ENCODE measurements around the gene KRT78.

KRT78 gene

DNA sequence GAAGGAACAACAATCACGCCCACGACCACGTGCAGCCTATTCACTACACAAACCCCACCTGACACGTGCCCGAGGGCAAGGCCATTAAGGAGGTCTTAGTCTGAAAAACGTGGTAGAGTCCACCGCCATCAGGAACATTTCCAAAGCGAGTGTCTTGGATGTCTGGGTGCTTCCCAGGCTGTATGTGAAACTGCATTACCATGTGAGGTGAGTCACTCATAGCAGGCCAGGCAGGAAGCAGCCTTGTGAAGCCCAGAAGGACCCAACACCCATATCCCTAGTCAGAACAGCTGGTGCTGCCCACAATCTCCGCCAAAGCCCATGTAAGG is 11.4 kb downstream of the KRT78 start:
- no peak for DNase-seq

DNA sequence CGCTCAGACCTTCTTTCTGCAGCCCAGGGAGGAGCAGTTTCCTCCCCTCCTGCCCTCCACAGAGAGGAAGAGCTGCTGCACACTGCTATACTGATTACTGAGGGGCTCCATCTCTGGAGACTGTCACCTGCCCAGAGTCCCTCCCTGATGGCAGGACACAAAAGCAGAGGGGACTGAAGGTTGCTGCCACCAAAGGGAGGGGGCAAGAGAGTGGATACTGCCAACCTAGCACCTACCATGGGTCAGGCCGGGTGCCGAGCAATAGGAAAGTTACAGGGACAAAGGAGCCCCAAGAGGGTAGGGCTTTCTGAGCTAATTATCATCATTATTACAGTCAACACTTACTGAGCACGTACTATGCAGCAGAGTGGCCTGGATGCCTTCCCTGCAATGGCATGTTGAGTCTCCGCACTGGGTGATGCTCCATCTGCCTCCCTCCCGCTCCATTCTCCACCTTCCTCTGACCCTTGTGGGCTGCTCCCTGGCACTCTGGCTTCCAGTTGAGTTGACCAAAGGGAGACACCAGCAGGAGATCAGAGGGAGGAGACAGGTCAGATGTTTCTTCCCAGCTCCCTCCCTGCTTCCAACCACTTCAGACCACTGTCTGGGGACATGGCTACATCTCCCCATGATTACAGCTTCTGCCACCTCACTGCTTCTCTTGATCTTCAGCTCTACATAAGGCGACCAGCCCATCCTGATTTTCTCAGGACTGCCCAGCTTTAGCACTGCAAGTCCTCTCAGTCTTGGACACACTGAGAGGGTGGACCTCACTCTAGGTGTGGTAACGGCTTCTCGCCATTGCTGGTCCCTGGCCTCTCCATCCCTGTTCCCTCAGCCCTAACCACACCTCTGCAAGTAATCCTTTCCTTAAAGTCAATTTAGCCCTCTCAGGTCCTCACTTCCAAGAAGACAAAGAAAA is 12.0 kb downstream of the KRT78 start:
- no peak for DNase-seq

DNA sequence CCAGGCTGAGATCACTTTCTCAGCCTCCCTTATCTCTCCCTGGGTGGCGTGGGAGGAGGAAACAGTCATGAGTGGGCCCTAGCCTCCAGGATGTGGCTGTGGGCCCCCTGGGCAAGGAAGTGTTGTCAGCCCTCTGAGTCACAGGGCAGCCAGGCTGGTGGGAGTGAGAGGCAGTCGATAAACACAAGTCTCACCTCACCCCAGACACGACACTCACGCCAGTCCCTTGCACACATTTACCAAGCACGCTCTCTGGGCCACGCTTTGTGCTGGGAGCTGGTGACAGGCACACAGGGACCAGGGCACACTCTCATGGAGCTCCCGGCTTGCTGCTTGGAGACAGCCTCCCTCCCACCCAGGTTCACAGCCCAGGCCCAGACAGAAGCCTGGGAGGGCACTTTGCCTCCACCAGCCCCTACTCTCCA is 12.7 kb downstream of the KRT78 start:
- DNase-seq: no peak

DNA sequence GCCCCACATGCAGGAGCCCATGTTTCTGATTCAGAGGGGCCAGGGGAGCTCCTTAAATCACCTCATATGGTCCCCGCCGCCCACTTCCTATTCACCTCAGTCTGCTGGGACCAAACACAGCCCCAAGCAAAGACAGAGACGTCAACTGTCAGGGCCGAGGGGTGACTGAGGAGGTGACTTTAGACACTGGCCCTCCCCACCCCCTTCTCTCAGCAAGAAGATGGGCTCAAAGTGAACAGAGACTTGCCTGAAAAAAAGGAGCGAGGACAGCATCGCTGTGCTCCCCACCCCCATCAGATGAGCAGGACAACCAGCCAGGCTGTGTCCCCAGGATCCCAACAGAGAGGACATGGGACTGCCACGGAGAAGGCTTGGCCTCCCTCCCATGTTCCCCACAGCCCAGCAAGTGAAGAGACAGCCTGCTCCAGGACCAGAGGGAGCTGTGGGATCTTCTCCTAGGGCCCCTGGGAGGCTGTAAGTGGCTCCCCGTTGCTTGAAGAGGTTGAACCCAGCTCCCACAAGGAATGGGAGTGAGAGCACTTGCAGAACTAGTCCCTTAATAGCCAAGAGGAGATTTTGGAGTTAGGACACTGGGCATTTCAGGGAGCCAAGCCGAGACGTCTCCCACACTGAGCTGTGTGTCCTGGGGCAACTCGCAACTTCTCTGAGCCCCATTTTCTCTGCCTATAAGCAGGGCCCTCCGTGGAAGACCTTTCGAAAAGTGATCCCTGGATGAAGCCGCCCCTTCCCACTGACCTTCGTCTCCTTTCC is 13.3 kb downstream of the KRT78 start:
- DNase-seq: no peak

DNA sequence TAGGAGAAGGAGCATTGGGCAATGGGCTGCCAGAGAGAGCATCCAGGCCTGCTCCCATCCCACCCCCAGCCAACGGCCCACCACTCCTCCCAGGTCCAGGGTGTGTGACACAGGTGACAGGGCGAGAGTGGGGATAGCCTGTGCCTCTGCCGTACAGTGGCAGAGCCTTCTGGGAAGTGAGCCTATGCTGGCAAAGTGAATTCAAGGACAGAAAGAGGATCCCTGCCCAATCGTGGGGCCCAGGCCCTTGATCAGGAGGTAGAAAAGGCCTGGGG is 14.1 kb downstream of the KRT78 start:
- no peak for DNase-seq

DNA sequence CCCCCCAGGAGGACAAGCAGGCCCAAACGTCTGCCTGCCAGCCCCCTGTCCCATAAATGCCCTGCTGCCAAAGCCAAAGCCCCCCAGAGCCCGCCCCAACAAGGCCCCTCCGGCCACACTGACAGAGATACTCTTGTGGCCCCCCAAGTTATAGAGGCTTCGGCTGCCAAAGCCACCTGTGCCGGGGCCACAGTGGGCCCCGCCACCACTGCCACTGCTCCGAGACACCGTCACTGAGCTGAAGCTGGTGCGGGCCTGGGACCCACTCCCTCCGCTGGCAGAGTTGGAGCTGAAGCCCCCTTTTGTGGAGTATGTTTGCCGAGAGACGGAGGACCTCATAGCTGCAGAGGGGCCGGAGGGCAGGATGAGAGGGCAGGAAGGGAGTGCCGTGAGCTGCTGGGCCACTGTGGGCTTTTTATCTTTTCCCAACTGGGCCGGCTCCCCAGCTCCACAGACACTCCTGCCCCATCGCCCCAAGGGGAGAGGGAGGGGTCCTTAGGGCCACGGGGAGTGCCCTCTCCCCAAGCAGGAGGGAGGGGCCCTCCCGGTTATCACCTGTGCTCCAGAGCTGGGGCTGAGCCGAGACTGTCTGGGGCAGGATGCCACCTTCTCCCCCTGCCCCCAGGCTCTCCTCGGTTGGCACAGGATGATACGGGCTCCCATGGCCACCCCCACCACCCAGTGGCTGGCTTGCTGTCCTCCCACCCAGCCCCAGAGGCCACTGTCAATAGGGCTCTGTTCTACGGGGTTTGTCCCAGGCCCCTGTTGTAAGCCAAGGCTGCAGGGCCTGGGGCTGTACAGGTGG is 14.7 kb downstream of the KRT78 start, which contains the start of gene KRT79:
KRT79 (minus strand) TSS at position 390 of the 805 bp plus-strand sequence; CDS start at position 339, 51 bp downstream.
- DNase-seq: no peak

DNA sequence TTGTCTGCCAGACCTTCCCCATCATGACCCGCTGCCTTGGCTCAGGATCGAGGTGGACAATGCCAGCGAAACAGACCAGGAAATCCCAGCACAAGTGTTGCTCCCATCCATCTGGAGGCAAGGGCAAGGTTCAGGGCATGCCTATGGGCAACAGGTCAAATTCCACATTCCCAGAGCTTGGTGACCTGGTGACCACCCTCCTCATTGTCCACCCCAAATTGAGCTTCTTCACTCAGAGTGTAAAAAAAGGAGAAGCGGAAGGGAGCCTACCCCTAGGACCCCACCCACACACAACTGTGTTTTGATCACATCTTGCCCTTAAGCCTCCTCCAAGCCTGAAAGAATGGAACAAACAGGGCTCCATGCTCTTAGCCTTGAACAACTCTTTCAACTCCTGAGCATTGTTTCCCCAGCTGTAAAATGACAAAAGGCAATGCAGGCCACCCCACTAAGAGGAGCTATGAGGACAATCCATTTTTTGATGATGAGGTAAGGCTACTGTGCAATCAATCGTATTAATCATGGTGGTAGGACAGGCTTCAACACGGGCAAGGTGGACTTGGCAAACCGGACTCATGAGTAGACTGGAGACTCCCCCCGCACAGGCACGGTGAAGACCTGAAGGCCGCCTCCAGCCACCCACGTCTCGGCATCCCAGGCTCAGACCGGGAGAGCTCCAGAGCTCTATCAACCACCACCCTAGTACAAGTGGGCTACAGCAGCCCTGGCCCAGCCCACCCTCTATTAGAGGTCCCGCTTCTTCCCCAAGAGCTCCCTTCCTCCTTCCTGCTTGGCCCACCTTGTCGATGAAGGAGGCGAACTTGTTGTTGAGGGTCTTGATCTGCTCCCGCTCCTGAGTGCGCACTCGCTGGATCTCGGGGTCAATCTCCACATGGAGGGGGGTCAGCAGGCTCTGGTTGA is 15.5 kb downstream of the KRT78 start:
- DNase-seq: no peak

DNA sequence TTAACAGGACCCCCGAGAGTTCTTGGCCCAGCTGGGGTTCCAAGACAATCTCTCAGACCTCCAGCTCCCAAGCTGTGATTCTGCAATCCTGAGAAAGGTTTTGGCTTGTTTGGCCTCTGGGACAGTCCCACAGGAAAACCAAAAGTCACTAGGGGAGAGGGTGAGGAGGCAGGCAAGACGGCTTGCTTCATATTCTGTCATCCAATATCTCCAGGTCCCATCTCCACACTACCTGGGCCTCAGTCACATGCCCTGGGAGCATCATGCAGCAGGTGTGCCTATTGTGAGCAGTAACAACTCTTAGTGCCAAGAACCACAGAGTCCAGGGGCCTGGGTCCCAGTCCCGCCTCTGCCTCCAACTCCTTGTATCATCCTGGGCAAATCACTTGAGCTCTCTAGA is 16.3 kb downstream of the KRT78 start:
- no peak for DNase-seq

DNA sequence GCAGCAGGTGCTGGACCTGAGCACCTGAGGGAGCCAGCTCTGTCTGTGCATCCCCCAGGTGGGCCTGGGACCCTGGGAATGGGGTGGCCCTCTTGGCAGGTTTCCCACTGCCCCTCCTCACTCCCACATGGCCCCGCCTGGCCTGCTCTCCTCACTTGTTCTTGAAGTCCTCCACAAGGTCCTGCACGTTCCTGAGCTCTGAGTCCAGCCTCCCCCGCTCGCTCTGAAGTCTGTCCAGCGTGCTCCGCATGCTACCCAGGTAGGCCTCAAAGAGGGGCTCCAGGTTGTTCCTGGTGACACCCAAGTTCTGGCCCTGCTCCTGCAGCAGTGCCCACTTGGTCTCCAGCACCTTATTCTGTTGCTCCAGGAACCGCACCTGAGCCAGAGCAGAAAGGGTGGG is 17.5 kb downstream of the KRT78 start:
- DNase-seq: no peak

DNA sequence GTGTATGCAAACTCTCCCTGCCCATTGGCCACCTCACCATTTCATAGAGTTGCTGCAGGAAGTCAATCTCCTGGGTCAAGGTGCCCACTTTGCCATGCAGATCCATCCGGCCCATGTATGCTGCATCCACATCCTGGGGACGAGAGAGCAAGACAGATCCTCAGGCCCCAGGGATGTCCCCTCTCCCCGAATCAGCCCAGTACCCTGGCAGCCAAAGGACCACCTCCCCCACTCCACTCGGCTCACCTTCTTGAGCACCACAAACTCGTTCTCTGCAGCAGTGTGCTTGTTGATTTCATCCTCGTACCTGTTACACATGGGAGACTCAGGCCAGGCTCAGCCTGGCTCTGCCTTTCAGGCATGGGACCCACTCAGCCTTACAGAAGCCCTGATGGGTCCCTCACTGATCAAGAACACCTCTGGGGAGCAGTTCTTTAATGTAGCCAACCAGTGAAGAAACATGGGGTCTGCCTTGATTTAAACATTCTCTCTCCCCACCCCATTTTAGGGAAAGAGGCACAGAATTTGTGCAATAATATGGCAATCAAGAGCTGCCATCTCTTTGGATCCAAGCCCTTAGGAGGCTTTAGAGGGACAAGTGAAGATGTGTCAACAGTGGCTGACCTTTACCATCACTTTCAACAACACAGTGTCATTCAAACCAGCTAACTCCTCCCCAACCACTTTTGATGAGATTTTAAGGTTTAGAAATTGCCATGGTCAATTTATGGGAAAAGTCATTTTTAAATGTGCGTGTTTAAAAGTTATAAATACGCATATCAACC is 18.6 kb downstream of the KRT78 start:
- no peak for DNase-seq

DNA sequence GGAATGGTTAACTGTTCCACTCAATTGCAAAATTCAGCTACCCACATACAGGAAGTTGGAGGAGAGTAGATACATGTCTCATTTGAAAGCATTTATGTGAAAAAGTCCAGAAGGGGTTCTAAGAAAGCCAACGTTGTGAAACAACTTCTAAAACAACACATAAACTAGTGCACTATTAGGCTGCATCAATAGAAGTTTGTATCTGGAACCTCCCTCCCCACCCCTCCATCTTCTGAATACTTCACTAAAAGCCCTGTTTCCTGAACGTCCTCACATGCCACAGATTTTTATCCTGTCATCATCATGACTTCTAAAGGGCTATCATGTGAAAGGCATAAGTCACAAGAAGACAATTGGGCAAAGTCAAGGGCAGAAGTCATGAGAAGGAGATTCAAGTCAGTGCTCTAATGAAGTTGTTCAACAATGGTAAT is 20.2 kb downstream of the KRT78 start:
- DNase-seq: no peak

DNA sequence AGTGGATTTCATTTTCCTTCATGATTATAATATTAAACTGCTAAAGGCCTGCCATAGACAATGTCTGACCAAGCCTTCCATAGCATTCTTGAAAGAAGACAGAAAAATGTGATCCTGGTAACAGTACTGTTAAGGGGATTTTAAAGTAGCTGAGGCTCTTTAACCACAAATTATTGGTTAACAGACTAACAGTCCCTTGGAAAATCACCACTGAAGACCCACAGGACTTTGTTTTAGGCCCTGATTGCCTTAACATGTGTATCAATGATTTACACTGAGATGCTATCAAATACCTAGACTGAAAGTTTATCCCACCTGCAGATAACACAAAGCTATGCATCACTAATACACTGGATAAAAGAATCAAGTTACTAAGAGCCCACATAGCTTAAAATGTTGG is 20.6 kb downstream of the KRT78 start:
- no peak for DNase-seq

DNA sequence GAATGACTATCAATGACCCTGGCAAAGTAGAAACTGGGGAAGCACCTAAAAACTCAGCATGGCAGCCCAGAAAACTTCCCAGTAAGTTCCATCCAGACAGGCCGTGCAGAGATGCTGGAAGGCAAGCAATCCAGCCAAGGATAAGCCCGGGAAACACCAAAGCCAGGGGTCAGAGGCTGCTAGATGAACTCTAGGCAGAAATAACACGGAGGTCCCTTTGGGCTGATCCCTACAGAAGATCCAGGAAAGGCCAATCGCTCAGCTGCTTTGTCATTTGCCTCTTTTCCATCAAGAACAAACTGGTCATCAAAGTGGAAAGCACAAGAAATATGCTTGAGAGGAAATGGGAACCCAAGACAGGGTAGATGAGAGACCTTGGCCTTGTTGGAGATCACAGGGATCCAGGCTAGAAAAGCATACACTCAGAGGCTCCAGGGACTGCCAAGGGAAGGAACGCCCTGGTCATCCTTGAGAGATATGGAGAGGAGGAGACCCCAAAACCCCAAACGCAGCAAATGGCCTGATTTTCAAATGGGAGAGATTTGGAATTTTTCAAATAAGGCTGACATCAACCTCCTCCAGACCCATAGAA is 21.2 kb downstream of the KRT78 start:
- no peak for DNase-seq

DNA sequence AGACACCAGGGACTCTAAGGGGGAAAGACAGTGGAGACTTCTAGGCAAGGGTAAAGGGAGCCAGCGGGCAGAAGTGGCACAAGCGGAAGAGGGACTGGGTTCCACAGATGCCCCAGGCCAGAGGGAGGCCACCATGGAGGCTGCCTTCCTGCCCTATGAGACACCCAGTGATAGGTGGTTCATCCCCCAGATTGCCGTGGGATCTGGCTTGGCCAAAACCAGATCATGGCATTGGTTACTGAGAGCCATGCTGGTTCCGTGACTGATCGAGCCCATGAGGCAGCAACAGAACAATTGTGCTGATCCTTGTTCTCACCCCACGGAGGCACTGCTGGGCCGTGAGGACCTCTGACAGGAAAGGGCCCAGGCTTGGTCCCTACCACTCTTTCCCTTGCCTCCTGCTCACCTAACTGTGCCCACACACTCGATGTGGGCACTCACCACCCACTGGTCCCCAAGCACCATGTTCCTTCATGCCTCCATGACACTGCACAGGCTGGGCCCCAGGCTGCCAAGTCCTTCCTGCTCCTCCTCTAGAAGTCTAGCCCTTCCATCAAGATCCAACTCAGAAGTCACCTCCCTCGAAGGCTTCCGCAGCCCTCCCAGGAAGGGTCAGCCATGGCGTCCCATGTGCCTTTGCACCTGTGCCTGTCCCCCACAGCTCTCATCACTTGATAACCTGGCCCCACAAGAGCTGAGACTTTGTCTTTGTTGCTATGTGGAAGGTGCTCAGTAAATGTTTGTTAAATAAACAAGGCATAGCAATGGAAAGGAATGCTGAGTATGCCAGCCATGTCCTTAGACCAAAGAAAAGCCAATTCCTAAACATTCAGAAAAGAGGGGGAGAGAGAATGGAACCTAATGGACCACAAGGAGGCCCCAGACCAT is 21.9 kb downstream of the KRT78 start:
- no peak for DNase-seq

DNA sequence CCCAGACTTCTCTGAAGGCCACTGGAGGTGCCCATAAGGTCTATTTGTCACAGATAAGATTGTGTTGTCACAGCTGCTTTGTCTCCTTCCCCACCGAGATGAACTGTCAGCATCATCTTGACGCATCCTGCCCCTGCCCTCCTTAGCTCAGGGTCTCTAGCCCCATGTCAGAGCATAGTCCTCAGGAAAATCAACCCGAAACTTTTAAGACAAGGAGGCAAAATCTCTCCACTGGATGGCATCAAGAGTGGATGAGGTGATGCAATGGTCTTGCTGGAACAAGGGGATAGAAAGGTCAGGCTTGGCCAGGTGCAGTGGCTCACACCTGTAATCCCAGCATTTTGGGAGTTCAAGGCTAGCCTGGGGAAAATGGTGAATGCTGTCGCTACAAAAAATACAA is 22.8 kb downstream of the KRT78 start:
- no peak for DNase-seq

DNA sequence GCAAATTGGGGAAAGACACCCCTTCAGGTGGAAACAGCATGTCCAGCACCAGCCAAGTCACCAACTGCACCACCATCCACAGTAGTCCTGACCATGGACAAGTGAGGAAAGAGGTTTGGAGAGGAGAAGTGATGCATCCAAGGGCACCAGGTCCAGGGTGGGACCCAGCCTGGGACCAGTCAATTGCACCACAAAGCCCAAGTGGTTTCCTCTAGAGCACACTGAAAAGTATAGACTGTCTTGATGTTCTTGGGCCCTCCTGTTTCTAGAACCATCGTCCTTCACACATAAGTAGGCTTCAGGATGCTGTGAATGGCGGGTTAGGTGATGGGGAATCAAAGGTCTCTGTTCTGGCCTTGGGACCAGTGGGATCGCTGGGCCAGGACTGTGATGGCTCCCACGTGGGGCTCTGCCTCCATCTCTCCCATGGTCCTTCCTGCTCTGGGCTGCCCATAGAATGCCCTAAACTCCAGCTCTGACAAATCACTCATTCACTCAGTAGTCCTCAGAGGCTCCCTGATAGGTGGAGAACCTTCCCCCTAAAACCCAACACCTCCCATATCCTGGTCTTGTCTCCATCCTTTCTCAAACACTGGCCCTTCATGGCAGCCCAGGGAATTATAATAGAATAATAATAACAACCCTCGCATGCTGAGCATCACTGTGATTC is 23.9 kb downstream of the KRT78 start:
- DNase-seq: no peak

DNA sequence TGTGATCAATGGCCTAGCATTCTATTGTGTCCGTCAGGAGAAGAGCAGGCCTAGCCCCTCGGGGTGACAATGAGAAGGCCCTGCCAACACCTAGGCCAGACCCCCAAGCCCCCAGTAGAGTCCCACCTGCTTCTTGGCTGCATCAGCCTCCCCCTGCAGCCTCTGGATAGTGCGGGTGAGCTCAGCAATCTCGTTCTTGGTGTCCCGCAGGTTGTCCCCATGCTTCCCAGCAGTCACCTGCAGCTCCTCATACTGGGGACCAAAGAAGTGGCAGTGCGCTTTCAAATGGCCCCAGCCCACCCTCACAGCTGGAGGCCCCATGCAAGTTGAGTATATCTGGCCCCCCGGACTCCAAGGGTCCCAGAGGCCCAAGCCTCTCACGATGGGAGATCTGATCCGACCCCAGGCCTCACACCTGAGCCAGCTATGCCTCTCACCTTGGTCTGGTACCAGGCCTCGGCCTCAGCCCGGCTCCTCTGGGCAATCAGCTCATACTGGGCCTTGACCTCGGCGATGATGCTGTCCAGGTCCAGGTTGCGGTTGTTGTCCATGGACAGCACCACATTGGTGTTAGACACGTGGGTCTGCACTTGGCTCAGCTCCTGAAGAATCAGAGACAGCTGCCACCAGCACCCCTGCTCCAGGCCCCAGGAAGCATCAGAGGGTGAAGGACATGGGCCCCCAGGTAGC is 24.9 kb downstream of the KRT78 start:
- DNase-seq: no peak

DNA sequence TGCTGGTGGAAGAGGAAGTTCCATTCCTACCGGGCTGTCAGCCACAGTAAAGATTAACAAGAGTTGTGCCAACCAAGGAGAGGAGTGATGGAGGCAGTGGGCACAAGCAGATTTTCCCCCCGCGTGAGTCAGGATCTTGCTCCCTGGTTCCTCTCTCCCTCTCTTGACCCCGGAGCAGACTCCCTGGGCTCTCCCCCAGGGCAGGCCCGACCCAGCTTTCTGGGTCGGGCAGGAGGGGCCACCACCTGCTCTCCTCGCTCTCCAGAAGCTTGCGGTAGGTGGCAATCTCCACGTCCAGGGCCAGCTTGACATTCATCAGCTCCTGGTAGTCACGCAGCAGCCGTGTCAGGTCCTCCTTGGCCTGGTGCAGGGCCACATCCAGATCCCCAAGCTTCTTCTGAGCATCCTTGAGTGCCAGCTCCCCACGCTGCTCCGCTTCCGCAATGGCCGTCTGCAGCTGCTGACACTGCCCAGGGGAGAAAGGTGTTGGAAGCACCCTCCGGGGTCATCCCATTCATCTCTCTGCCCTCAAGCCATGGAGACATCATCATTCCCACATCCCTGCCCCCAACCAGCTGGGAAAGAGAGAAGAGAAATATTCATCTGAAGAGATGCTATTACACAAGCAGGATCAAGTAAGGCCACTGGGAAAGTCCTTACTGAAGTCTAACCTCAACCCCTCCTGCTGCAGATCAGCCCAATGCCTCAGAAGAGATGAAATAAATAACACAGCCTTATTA is 25.9 kb downstream of the KRT78 start:
- no peak for DNase-seq

Measured in cerebellar nuclear complex (tissue), 1 donor.